WTC11 (cell line): ENCODE measurements around the gene FAM78B. TPM values are rescaled to one million over a fixed set of nuclear protein-coding genes. Genes with fewer than 3 reads are reported as not detected.

Experiments used
- ATAC-seq: fragments of 200-7000 bp; cut with Tn5 transposase; 2 replicates; pipeline ENCODE4 v1.10.0; 2021; ENCODE audit warnings: mild to moderate bottlenecking, moderate library complexity
- CTCF ChIA-PET: fragments of 300-600 bp; sonication (Branson Sonifier 250); formaldehyde crosslinking; loops from one replicate; lab custom pipeline; 2021; ENCODE audit warnings: antibody characterized with exemption; lab: Charles Lee
- POLR2A ChIA-PET: fragments of 350-600 bp; sonication (Branson Sonifier 250); formaldehyde crosslinking; loops from one replicate; lab custom pipeline; 2021; ENCODE audit warnings: antibody characterized with exemption; lab: Charles Lee
- DNase-seq: peaks from one replicate; pipeline ENCODE4 v3.0.0; 2021; ENCODE audit warnings: low spot score
- H3K27ac Mint-ChIP-seq: 2 replicates; pipeline ENCODE4 v1.8.0; 2021; ENCODE audit warnings: mixed read lengths
- H3K27me3 Mint-ChIP-seq: 2 replicates; pipeline ENCODE4 v1.8.0; 2021; ENCODE audit warnings: low read depth, mild to moderate bottlenecking, moderate library complexity, mixed read lengths
- H3K36me3 Mint-ChIP-seq: 2 replicates; pipeline ENCODE4 v1.8.0; 2021; ENCODE audit warnings: mixed read lengths
- H3K4me1 Mint-ChIP-seq: 2 replicates; pipeline ENCODE4 v1.8.0; 2022; ENCODE audit warnings: mixed read lengths
- H3K4me3 Mint-ChIP-seq: 2 replicates; pipeline ENCODE4 v1.8.0; 2021; ENCODE audit warnings: mild to moderate bottlenecking, moderate library complexity, mixed read lengths
- H3K9me3 Mint-ChIP-seq: 2 replicates; pipeline ENCODE4 v1.8.0; 2021; ENCODE audit warnings: mixed read lengths
- EMX1 ChIP-seq: fragments of 250-450 bp; sonication (Bioruptor Pico); IDR thresholded peaks from 2 replicates; pipeline ENCODE4 v1.8.0; 2021; ENCODE audit warnings: mild to moderate bottlenecking
- ESRRA ChIP-seq: sonication (generic); formaldehyde crosslinking; IDR thresholded peaks from 2 replicates; pipeline ENCODE4 v1.8.1; 2022; ENCODE audit warnings: mild to moderate bottlenecking, missing genetic modification reagents, borderline replicate concordance
- GABPB1 ChIP-seq: sonication (generic); formaldehyde crosslinking; IDR thresholded peaks from 2 replicates; pipeline ENCODE4 v1.8.1; 2023; ENCODE audit warnings: mild to moderate bottlenecking, missing genetic modification reagents
- JAZF1 ChIP-seq: fragments of 250-450 bp; sonication (Bioruptor Pico); IDR thresholded peaks from 2 replicates; pipeline ENCODE4 v1.9.0; 2021; ENCODE audit warnings: moderate library complexity, mild to moderate bottlenecking, inconsistent platforms
- NFE2L1 ChIP-seq: sonication (generic); formaldehyde crosslinking; IDR thresholded peaks from 2 replicates; pipeline ENCODE4 v1.8.1; 2023; ENCODE audit warnings: missing genetic modification reagents
- RELA ChIP-seq: sonication (generic); formaldehyde crosslinking; IDR thresholded peaks from 2 replicates; pipeline ENCODE4 v1.8.1; 2022; ENCODE audit warnings: missing genetic modification reagents, mild to moderate bottlenecking, borderline replicate concordance
- SOX15 ChIP-seq: fragments of 250-450 bp; sonication (Bioruptor Pico); IDR thresholded peaks from 2 replicates; pipeline ENCODE4 v1.9.0; 2021; ENCODE audit warnings: mild to moderate bottlenecking
- ZNF263 ChIP-seq: sonication (generic); formaldehyde crosslinking; IDR thresholded peaks from 2 replicates; pipeline ENCODE4 v1.8.1; 2022; ENCODE audit warnings: low read depth, mild to moderate bottlenecking, moderate library complexity, missing genetic modification reagents
- ZNF396 ChIP-seq: fragments of 250-450 bp; sonication (Bioruptor Pico); IDR thresholded peaks from 2 replicates; pipeline ENCODE4 v1.8.0; 2021; ENCODE audit warnings: mild to moderate bottlenecking, moderate library complexity, borderline replicate concordance
- ZNF423 ChIP-seq: fragments of 250-450 bp; sonication (Bioruptor Pico); IDR thresholded peaks from 2 replicates; pipeline ENCODE4 v2.1.2; 2022; ENCODE audit warnings: mild to moderate bottlenecking, moderate library complexity
- total RNA-seq: library from RNA; stranded (reverse); gene quantifications from 3 replicates; pipeline ENCODE4 v1.2.3, GENCODE V29; 2021
- TF ChIP-seq, protein P1 (sequence below): sonication (generic); formaldehyde crosslinking; IDR thresholded peaks from 2 replicates; pipeline ENCODE4 v1.8.1; 2023; ENCODE audit warnings: mild to moderate bottlenecking, missing genetic modification reagents, borderline replicate concordance
- TF ChIP-seq, protein P2 (sequence below): fragments of 250-450 bp; sonication (Bioruptor Pico); IDR thresholded peaks from 2 replicates; pipeline ENCODE4 v1.9.0; 2021; ENCODE audit warnings: mild to moderate bottlenecking
- TF ChIP-seq, protein P3 (sequence below): sonication (generic); formaldehyde crosslinking; IDR thresholded peaks from 2 replicates; pipeline ENCODE4 v1.8.0; 2023; ENCODE audit warnings: missing genetic modification reagents, mild to moderate bottlenecking, borderline replicate concordance
- TF ChIP-seq, protein P4 (sequence below): fragments of 250-450 bp; sonication (Bioruptor Pico); conservative IDR thresholded peaks from 2 replicates; pipeline ENCODE4 v1.9.0; 2021; ENCODE audit warnings: mild to moderate bottlenecking
- TF ChIP-seq, protein P5 (sequence below): sonication (generic); formaldehyde crosslinking; IDR thresholded peaks from 2 replicates; pipeline ENCODE4 v1.8.1; 2023; ENCODE audit warnings: mild to moderate bottlenecking, missing genetic modification reagents

FAM78B gene
- total RNA-seq, 1 experiment from 2014 or later = 2.6 TPM

DNA sequence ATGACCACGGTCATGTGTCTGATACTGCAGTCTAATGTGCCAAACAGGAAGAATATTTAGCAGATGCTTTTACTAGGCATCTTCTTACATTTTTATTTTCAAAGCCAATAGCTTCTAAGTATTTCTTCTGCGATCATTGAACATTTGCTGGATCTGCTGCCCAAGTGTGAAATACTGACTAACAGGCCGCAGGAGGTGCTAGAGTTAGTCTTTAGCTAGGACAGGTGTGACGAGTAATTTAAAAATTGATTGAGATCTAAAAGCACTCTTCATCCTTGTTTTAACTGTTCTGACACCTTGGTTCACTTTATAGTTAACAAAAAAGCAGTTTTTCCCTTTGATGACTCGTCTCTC lies 748 bp upstream of the FAM78B start (continued):
- TF ChIP-seq, protein P1, sequence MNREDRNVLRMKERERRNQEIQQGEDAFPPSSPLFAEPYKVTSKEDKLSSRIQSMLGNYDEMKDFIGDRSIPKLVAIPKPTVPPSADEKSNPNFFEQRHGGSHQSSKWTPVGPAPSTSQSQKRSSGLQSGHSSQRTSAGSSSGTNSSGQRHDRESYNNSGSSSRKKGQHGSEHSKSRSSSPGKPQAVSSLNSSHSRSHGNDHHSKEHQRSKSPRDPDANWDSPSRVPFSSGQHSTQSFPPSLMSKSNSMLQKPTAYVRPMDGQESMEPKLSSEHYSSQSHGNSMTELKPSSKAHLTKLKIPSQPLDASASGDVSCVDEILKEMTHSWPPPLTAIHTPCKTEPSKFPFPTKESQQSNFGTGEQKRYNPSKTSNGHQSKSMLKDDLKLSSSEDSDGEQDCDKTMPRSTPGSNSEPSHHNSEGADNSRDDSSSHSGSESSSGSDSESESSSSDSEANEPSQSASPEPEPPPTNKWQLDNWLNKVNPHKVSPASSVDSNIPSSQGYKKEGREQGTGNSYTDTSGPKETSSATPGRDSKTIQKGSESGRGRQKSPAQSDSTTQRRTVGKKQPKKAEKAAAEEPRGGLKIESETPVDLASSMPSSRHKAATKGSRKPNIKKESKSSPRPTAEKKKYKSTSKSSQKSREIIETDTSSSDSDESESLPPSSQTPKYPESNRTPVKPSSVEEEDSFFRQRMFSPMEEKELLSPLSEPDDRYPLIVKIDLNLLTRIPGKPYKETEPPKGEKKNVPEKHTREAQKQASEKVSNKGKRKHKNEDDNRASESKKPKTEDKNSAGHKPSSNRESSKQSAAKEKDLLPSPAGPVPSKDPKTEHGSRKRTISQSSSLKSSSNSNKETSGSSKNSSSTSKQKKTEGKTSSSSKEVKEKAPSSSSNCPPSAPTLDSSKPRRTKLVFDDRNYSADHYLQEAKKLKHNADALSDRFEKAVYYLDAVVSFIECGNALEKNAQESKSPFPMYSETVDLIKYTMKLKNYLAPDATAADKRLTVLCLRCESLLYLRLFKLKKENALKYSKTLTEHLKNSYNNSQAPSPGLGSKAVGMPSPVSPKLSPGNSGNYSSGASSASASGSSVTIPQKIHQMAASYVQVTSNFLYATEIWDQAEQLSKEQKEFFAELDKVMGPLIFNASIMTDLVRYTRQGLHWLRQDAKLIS = no peak

DNA sequence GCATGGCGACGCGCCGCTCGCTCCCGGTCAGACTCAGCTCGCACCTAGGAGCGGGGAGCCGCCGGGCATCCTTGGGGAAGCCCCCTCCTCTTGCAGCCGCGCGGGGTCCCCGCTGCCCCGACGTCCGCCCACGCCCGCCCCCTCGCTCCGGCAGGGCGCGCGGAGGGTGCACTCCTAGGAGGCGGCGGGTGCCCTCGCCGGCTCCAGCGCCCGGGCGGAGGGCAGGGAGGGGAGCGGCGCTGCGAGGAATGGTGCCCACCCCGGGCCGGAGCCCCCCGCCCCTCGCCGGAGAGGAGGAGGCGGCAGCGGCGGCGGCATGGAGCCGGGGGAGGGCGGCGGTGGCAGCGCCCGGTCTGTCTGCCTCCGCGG lies 488 bp downstream of the FAM78B start:
- Mint-ChIP-seq H3K4me1 (peaks cover 26% of the 10 kb centered on the region), H3K9me3 (no peaks in the 10 kb centered on the region), H3K36me3 (no peaks in the 10 kb centered on the region)
- POLR2A ChIA-PET = no interaction called here
- no peak; the same call in 1 of the 2 replicates for ATAC-seq
- TF ChIP-seq ZNF396 (CRISPR knock-in tag) = no peak
- no peak for TF ChIP-seq JAZF1 (CRISPR knock-in tag)
- no peak for TF ChIP-seq EMX1 (CRISPR knock-in tag)
- TF ChIP-seq ZNF263 (CRISPR knock-in tag) = no peak
- TF ChIP-seq SOX15 (CRISPR knock-in tag) = no peak
- no peak for TF ChIP-seq RELA (CRISPR knock-in tag)
- TF ChIP-seq, protein P2, sequence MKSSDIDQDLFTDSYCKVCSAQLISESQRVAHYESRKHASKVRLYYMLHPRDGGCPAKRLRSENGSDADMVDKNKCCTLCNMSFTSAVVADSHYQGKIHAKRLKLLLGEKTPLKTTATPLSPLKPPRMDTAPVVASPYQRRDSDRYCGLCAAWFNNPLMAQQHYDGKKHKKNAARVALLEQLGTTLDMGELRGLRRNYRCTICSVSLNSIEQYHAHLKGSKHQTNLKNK (CRISPR knock-in tag) = no peak
- TF ChIP-seq, protein P3, sequence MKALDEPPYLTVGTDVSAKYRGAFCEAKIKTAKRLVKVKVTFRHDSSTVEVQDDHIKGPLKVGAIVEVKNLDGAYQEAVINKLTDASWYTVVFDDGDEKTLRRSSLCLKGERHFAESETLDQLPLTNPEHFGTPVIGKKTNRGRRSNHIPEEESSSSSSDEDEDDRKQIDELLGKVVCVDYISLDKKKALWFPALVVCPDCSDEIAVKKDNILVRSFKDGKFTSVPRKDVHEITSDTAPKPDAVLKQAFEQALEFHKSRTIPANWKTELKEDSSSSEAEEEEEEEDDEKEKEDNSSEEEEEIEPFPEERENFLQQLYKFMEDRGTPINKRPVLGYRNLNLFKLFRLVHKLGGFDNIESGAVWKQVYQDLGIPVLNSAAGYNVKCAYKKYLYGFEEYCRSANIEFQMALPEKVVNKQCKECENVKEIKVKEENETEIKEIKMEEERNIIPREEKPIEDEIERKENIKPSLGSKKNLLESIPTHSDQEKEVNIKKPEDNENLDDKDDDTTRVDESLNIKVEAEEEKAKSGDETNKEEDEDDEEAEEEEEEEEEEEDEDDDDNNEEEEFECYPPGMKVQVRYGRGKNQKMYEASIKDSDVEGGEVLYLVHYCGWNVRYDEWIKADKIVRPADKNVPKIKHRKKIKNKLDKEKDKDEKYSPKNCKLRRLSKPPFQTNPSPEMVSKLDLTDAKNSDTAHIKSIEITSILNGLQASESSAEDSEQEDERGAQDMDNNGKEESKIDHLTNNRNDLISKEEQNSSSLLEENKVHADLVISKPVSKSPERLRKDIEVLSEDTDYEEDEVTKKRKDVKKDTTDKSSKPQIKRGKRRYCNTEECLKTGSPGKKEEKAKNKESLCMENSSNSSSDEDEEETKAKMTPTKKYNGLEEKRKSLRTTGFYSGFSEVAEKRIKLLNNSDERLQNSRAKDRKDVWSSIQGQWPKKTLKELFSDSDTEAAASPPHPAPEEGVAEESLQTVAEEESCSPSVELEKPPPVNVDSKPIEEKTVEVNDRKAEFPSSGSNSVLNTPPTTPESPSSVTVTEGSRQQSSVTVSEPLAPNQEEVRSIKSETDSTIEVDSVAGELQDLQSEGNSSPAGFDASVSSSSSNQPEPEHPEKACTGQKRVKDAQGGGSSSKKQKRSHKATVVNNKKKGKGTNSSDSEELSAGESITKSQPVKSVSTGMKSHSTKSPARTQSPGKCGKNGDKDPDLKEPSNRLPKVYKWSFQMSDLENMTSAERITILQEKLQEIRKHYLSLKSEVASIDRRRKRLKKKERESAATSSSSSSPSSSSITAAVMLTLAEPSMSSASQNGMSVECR = no peak
- TF ChIP-seq, protein P4, sequence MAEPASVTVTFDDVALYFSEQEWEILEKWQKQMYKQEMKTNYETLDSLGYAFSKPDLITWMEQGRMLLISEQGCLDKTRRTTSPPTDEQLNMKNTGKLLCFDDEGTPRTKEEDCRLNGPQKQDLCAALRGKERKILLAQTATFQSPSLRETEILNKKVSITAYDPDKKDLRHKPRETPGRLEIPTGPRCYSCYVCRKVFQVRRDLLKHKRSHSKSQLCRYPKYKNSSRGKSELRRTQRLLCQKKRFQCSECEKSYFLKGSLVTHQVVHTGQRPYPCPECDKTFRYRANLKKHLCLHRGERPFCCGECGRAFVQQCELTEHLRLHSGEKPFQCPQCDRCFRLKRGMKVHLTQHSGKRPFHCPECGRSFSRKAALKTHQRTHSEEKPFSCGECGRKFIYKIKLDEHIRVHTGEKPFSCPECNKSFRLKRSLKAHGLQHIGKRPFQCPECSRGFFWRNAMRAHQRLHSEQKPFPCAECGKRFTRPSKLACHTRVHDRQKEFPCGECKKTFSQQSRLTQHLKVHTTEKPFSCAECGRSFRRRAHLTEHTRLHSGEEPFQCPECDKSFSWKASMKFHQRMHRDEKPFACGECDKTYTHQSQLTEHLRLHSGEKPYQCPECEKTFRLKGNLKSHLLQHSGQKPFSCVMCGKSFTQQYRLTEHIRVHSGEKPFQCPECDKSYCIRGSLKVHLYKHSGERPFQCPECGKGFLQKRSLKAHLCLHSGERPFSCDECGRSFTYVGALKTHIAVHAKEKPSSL = no peak
- no peak for TF ChIP-seq ZNF423 (CRISPR knock-in tag)
- no peak for TF ChIP-seq NFE2L1 (CRISPR knock-in tag)
- TF ChIP-seq, protein P5, sequence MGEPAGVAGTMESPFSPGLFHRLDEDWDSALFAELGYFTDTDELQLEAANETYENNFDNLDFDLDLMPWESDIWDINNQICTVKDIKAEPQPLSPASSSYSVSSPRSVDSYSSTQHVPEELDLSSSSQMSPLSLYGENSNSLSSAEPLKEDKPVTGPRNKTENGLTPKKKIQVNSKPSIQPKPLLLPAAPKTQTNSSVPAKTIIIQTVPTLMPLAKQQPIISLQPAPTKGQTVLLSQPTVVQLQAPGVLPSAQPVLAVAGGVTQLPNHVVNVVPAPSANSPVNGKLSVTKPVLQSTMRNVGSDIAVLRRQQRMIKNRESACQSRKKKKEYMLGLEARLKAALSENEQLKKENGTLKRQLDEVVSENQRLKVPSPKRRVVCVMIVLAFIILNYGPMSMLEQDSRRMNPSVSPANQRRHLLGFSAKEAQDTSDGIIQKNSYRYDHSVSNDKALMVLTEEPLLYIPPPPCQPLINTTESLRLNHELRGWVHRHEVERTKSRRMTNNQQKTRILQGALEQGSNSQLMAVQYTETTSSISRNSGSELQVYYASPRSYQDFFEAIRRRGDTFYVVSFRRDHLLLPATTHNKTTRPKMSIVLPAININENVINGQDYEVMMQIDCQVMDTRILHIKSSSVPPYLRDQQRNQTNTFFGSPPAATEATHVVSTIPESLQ (CRISPR knock-in tag) = no peak
- TF ChIP-seq GABPB1 (CRISPR knock-in tag) = no peak
- TF ChIP-seq, protein P1 = no peak
- TF ChIP-seq ESRRA (CRISPR knock-in tag) = no peak
- TF ChIP-seq, all 79 proteins: peak for 0
- DNase-seq = no peak
- peaks cover 55% of the 10 kb centered on the region for H3K27me3 Mint-ChIP-seq
- H3K27ac Mint-ChIP-seq = no peak overlapping the region
- CTCF ChIA-PET = interaction anchor here (0.7 to 1.9 kb wide), 6 partner anchors 27 to 313 kb away, joined by 3 to 6 read pairs (median 4); no protein-coding TSS in a partner anchor
- H3K4me3 Mint-ChIP-seq = no peak overlapping the region
